ENCODE measurements around the gene PCK1.
"Not testable (repeated sequence)": the region's sequence is repeated elsewhere in the genome, so short reads cannot be mapped to it uniquely, and the experiment has no call there.

The PCK1 gene

GRCh38 chr20:57560554-57561355 is at the start of gene PCK1:
TSS of gene PCK1 (plus strand) at chr20:57561110. CDS start at chr20:57561412, 302 bp downstream.
- FAIRE-seq = no peak

- not testable (repeated sequence) for FAIRE-seq
These were observed 49.2 kb upstream of the PCK1 start for GRCh38 chr20:57511709-57512108.

GRCh38 chr20:57512432-57512831 is 48.5 kb upstream of the PCK1 start:
- no peak for FAIRE-seq

- no peak for FAIRE-seq
These were observed 47.7 kb upstream of the PCK1 start for GRCh38 chr20:57513199-57513598.

GRCh38 chr20:57514273-57514751 is 46.6 kb upstream of the PCK1 start:
- peak; percentile 45 for FAIRE-seq

- FAIRE-seq = no peak
These were observed 43.0 kb upstream of the PCK1 start for GRCh38 chr20:57517904-57518303.

- FAIRE-seq = no peak
These were observed 38.4 kb upstream of the PCK1 start for GRCh38 chr20:57522380-57523140.

GRCh38 chr20:57523782-57524181 is 37.1 kb upstream of the PCK1 start:
- FAIRE-seq = no peak

GRCh38 chr20:57524511-57525176 is 36.3 kb upstream of the PCK1 start, which contains the start of gene CTCFL:
TSS of gene CTCFL (minus strand) at chr20:57525140. CDS start at chr20:57524205, 935 bp downstream.
- FAIRE-seq = no peak

GRCh38 chr20:57525328-57526086 is 35.4 kb upstream of the PCK1 start:
- FAIRE-seq = no peak

GRCh38 chr20:57526087-57526884 is 34.6 kb upstream of the PCK1 start:
- FAIRE-seq = no peak

GRCh38 chr20:57526885-57527460 is 33.9 kb upstream of the PCK1 start:
- FAIRE-seq = no peak

- no peak for FAIRE-seq
These were observed 33.2 kb upstream of the PCK1 start for GRCh38 chr20:57527728-57528127.

GRCh38 chr20:57528148-57528547 is 32.8 kb upstream of the PCK1 start:
- FAIRE-seq = no peak

GRCh38 chr20:57529160-57529585 is 31.7 kb upstream of the PCK1 start:
- FAIRE-seq = no peak

- FAIRE-seq = no peak
These were observed 31.1 kb upstream of the PCK1 start for GRCh38 chr20:57529810-57530209.

- FAIRE-seq = no peak
These were observed 30.5 kb upstream of the PCK1 start for GRCh38 chr20:57530327-57530981.

- no peak for FAIRE-seq
These were observed 28.8 kb upstream of the PCK1 start for GRCh38 chr20:57532104-57532503.

GRCh38 chr20:57535297-57535696 is 25.6 kb upstream of the PCK1 start:
- FAIRE-seq = no peak

- no peak for FAIRE-seq
These were observed 24.7 kb upstream of the PCK1 start for GRCh38 chr20:57536120-57536708.
